RCC 7860 (cell line): ENCODE measurements around the gene CUL1.

Experiments
- DNase-seq: peaks from one replicate; pipeline ENCODE4 v3.0.0-alpha.2; 2015; ENCODE audit warnings: low spot score
- FAIRE-seq: peaks from 2 replicates; lab custom pipeline; 2012; peaks lifted over from hg19 to GRCh38; lab: Jason Lieb, UNC

Gene CUL1

DNA sequence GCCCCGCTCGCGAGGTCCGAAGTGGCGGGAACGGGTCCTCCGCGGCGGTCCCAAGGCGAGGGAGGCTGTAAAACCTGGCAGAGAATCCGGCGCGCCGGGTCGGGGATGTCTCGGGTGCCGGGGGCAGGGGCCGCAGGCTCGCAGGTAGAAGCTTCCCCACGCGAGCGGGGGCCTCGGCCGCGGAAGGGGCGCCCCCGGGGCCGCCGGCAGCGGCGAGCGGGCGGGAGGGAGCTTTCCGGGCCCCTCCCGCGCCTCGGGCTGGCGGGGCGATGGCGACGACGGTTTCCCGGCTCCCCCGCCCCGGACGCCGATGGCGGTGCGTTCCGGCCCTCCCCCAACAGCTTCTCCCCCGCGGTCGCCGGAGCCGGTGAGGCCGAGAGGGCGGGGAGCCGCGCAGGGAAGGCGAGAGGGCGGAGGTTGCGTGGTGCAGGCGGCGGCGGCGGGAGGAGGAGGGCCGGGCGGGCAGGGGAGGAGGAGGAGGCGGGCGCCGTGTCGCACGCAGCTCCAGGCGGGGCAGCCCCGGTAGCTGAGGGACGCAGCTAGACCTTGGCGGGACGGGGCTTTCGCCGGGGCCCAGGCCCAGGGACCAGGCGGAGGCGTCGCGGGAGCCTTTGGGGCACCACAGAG, at the start of gene CUL1:
Gene CUL1, plus strand, starts transcription at position 507 of the 627 bp plus-strand sequence. CDS start 31,220 bp downstream, outside the sequence.
- no peak for FAIRE-seq
- DNase-seq = peak; percentile 68

DNA sequence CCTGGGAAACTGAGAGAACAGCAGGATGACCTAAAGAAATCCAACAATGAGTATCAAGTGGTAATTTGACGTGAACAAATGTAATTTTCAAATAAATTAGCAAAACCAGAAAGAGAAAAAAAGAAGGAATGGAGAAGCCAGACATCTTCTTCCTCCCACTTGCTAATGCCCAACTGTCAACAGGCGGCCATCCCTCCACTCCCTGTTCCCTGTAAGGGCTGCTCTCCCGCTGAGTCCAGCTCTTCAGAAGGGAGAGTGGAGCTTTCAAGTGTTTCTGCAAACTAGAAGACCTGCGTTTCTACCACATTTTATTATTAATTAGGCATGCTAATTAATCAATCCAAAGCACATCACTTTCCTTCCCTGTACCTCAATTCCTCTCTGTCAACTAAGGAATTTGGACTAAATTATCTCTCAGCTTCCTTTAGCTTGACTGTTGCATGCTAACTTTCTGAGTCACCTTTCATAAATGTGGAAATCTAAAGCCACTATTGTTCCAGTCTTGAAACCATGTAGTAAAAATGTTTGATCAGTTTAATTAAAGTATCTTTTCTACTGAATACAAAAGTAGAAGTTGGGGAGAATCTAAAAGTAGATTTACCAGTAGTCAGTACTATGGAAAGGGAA, 48.4 kb upstream of the CUL1 start:
- DNase-seq (peak; percentile 76), FAIRE-seq (peak; percentile 86)

DNA sequence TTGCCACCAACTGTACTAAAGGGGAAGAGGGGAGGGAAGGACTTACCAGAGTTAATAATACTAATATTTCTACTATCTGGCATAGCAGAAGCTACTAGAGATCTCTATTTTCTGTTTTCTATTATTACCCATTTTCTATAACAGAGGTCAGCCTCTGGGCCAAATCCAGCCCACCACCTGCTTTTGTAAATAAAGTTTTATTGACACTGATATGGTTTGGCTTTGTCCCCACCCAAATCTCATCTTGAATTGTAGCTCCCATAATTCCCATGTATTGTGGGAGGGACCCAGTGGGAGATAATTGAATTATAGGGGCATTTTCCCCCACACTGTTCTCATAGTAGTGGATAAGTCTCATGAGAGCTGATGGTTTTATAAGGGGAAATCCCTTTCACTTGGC, 45.9 kb upstream of the CUL1 start:
- DNase-seq (no peak), FAIRE-seq (no peak)

DNA sequence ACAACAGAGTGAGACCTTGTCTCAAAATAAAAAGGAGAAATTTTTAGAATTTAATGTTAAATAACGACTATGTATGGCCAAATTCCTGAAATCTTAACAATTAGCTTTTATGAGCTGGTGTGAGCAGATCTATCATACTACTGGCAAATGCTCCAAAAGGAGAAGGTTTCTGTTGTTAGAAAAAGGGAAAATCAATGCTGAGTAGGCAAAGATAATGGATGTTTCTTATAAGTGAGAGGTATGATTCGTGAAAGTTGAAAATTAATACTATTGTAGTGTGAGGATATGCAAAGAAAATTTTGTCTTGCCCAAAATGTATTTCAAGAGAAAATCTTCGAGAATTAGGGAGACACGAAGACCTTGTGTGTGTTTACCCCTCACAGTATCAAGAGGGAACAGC, 40.8 kb upstream of the CUL1 start:
- DNase-seq (no peak), FAIRE-seq (no peak)

DNA sequence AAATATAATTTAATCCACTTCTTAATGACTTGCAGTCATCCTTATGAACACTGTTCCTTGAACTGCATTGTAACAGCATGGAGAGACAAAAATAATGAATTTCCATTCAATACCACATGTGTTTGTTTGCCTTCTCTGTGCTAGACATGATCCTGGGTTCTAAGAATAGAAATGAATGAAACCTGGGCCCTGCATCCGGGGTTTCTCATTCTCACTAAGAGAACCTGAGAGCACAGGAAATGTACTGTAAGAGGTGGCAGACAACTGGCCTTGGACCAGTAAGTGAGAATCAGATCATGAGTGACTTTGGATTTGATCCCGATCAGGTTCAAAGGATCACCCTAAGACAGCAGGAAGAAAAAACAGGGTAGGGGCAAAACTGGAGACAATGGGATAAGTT, 37.2 kb upstream of the CUL1 start:
- FAIRE-seq = no peak

DNA sequence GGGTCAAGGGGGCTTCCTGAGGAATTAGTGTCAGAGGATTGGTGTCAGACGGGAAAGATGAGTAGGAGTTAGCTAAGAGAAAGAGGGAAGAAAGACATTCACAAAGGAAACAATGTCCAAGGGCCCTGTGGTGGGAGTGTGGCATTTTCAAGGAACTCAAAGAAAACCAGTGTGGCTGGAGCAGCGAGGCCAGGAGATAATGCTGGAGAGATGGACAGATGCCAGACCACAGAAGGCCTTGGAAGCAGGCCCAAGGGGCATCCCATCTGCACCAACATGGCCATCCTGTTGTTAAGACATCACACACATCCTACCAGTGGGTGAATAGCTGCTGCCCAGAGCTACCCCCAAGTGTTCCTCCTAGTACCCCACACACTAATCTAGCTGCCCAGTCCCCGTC, 36.1 kb upstream of the CUL1 start:
- FAIRE-seq = no peak

More for the DNA sequence above, 37.2 kb upstream of the CUL1 start:
- DNase-seq = no peak

DNA sequence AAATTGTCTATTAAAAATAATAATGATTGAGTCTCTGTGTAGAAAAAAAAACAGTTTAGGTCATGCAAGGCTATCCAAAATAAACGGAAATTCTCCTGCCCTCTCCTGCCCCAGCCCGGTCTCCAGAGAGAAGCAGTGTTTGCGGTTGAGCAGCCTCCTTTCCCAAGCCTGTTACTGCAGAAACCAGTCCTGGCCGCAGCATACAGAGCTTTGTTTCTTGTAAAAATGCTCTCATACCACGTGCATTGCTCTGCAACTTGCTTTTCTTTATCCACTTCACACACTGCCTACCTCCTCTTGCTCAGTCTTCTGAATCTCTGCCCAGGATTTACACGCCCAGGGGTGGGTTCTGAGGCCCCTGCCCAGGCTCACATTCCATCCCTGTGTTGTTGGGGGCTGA, 34.4 kb upstream of the CUL1 start:
- FAIRE-seq (no peak), DNase-seq (no peak)

More for the DNA sequence above, 36.1 kb upstream of the CUL1 start:
- DNase-seq = peak; percentile 46

DNA sequence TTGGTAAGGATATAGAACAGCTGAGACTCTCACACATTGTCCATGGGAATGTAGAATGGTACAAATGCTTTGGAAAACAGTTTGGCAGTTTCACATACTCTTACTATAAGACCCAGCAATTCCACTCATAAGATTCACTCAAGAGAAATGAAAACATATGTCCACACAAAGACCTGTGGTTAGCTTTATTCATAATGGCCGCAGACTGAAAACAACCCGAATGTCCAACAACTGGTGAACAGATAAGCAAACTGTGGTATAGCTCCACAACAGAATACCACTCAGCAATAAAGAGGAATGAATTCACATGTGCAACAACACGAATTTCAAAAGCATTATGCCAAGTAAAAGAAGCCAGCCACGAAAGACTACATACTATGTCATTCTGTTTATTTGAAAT, 33.5 kb upstream of the CUL1 start:
- DNase-seq (no peak), FAIRE-seq (no peak)

DNA sequence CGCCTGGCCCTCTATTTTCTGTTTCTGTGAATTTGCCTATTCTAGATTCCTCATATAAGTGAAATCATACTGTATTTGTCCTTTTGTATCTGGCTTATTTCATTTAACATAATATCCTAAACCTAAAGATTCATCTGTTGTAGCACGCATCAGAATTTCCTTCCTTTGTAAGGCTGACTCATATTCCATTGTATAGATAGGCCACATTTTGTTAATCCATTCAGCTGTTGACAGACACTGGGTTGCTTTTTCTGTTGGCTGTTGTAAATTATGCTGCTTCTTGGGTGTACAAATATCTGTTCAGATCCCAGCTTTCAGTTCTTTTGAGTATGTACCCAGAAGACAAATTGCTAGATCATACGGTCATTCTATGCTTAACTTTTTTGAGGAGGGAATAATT, 28.8 kb upstream of the CUL1 start:
- DNase-seq (no peak), FAIRE-seq (no peak)

DNA sequence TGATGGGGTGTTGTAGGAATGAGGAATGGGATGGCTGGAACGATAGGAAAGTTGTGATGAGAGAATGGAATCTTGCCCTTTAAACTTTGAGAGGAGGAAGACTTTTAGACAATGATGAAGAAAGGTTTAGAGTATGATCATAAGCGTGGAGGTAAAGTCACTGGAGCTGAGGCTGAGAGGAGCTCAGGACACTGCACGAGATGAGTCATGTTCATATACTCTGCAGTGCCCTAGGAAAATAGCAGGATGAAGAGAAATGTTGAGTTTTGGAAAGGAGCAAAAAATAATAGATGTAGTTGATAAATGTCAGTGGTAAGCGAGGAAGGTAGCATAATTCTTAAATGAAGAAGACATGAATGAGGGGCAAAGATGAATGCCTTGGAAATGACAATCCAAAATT, 28.3 kb upstream of the CUL1 start:
- no peak for FAIRE-seq
- DNase-seq = no peak

DNA sequence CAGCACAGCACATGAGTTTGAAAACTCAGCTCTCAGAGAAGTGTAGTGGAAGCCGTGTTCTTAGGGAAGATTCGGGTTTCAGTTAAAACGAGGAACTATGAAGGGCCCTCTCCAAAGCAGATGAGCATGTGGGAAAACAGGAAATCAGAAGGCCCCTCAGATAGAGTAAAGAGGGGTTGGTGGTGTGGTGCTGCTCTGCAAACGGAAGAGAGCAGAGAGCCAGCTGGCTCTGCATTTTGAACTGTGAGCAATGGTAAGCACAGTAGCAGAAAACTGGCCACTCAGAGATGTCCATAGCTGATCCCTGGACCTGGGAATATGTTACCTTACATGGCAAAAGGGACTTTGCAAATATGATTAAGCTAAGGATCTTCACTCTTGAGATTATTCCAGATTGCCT, 27.9 kb upstream of the CUL1 start:
- FAIRE-seq (no peak), DNase-seq (no peak)

DNA sequence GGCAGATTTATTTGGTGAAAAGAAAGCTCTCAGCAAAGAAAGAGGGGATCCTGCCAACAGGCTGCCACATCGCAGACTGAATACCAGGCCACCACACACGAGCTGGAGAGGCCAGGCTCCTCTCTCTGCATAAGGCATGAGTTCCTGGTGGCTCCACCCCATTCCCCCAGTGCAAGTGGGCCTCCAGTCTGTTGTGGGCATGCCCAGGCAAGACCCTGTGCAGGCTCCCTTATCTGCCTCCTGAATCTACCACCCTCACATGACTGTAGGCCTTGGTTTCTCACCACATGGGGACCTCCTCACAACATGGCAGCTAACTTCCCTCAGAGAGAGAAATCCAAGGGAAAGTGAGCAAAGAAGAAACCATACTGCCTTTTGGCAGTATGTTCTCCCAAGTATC, 26.7 kb upstream of the CUL1 start:
- FAIRE-seq = no peak
- no peak for DNase-seq

DNA sequence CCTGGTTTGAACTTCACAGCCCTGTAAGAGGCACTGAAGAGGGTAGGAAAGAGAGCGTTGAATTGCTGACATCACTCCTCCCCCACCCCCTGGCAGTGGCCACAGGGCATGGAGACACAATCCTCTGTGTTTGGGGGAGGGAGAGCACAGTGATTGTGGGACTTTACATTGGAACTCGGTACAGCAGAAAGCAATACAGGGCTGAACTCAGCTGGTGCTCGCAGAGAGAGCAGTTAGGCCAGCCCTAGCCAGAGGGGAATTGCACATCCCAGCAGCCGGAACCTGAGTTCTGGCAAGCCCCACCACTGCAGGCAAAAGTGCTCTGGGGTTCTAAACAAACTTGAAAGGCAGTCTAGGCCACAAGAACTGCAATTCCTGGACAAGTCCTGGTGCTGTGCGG, 24.0 kb upstream of the CUL1 start:
- no peak for FAIRE-seq

DNA sequence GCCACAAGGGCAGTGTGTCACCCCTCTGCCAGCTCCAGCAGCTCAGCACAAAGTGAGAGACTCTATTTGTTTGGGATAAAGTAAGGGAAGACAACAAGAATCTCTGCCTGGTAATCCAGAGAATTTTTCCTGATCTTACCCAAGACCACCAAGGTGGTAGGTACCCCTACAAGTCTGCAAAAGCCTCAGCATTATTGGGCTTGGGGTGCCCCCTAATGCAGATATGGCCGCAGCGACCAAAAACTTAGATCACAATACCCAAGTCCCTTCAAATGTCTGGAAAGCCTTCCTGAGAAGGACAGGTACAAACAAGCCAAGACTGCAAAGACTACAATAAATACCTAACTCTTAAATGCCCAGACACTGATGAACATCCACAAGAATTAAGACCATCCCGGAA, 22.4 kb upstream of the CUL1 start:
- no peak for FAIRE-seq
- no peak for DNase-seq

More for the DNA sequence above, 24.0 kb upstream of the CUL1 start:
- no peak for DNase-seq

DNA sequence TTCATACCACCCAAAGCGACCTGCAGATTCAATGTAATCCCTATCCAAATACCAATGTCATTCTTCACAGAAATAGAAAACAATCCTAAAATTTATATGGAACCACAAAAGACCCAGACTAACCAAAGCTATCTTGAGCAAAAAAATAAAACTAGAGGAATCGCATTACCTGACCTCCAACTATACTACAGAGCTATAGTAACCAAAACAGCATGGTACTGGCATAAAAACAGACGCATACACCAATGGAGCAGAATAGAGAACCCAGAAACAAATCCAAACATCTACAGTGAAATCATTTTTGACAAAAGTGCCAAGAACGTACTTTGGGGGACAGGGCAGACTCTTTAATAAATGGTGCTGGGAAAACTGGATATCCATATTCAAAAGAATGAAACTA, 16.9 kb upstream of the CUL1 start:
- no peak for DNase-seq
- no peak for FAIRE-seq

DNA sequence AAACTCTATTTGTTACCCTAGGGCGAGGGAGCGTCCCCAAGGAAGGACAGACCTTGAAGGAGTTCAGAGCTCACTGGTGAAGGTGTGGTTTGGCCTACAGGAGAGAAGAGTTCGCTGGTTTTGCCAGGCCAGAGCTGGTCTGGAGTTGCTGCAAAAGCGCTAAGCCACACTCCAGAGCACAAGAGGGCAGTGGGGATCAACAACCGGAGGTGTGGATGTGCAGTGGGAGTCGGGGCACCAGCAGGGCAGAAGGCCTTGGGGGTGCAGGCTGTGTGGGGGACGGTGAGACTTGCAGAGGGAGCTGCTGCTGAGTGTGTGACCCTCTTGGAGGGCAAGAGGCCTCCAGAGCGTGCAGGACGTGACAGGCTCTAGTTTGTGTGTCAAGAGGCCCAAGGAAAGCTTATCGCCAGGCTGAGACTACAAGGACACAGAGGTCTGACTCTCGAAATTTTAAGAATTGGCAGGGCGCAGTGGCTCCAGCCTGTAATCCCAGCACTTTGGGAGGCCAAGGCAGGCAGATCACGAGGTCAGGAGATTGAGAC, 14.3 kb upstream of the CUL1 start:
- DNase-seq (no peak), FAIRE-seq (no peak)

DNA sequence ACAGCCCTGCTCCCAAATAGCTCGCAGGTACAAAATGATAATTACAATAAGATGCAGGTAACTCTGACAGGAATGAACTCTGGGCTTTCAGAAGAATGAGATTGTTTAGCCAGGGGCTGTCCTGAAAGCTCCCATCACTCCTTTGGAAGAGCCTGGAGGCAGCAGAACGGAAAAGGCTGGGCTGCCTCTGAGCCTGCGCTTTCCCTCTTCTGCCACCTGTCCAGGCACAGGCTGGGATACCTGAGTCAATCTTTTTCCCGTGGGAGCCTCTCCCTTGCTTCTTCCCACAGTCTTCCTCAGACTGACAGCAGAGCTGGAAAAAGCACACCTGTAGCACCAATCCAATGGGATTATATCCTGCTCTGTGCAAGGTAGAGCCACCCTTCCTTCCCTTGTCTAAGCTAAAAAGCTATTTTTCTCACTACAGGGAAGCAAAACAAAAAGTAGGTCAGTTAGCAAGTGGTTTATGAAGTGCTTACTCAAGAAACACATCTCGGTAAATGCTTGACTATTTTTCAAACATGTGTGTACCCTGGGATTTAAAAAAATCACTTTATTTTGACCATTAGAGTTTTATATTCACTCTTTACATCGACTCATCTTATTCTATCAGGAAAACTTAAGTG, 12.3 kb upstream of the CUL1 start:
- FAIRE-seq (no peak), DNase-seq (no peak)

DNA sequence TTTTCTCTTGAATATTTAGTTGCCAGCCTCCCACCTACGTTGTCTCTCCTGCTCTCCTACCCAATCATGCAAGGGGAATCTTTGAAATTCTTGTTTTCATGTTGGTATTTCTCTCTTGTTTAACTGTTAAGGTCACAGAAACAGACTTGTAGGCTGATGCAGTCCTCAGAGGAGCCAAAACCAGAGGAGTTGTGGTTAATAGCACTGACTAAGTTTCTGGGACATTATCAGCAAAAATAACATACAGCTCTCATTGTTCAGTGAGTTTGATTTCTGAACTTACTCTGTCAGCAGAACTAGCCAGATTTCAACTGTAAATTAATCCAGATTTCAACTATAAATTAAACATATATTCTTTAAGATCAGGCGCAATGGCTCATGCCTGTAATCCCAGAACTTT, 11.1 kb upstream of the CUL1 start:
- FAIRE-seq (no peak), DNase-seq (no peak)

DNA sequence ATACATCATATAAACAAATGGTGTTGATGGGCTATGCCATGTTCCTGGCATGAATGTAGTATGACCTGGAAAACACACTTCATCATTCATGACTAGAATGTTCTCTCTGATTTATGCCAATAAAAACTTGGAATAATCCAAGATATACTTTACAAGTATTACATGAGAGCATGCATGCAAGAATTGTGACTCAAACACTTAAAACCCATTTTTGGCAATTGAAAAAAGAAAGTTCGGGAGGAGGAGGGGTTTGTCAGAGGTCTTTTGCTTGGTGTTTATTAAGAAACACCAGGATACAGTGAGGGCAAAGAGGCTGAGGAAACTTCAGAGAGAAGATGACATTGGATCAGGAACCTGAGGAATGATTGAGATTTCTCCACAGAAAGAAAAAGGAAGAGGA, 10.2 kb upstream of the CUL1 start:
- DNase-seq = no peak
- no peak for FAIRE-seq

DNA sequence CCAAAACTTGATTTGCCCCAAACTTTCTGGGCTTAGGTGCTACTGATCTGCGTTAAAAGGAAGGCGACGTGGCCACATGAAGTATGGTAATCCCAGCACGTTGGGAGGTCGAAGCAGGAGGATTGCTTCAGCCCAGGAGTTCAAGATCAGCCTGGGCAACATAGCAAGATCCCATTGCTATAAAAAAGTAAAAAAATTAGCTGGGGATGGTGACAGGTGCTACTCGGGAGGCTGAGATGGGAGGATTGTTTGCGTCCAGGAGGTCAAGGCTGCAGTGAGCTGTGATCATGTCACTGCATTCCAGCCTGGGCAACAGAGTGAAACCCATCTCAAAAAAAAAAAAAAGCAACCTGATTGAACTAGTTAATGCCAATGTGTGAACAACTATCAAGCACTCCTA, 5.1 kb upstream of the CUL1 start:
- DNase-seq (no peak), FAIRE-seq (no peak)

DNA sequence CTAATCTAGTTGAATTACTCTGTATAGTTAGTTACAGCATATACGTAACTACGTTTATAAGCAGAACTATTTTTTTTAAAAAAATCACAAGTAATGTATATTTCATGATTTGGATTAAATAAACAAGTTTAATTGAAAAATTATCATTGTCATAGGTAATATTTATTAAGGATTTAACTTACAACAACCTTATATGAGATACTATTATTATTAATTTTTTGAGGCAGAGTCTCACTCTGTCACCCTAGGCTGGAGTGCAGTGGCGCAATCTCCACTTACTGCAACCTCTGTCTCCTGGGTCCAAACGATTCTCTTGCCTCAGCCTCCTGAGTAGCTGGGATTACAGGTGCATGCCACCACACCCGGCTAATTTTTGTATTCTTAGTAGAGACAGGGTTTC, 4.1 kb upstream of the CUL1 start:
- FAIRE-seq (no peak), DNase-seq (no peak)

DNA sequence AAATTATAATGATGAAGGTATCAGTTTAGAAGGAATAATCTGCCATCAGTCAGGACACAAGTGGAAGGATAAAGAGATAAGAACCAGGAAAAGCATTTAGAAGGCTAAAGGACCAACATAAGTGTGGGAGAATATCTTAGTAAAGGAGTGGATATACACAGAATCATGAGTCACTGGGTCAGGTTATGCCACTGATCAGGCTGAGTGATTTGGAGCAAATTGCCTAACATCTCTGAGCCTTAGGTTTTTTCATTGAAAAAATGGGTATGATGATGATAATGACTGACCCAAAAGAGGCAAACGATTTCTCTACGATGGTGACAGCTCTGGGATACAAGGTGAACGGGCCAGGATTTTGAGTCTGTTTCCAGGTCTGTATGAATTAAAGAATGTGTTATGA, 2.8 kb upstream of the CUL1 start:
- DNase-seq (peak; percentile 31), FAIRE-seq (no peak)
